Activated T-cell treated with anti-CD3 and anti-CD28 coated beads for 4 hours (primary cell): Measurements from ENCODE around the gene ZNF691.
"Not testable (repeated sequence)": the region's sequence is repeated elsewhere in the genome, so short reads cannot be mapped to it uniquely, and the experiment has no call there.

Experiments used
- DNase-seq: peaks from one replicate; pipeline ENCODE4 v3.0.0-alpha.2; 2020

ZNF691 gene

GRCh38 chr1:42846257-42847110 lies at the start of gene ZNF691:
ZNF691 (plus strand) TSS chr1:42846613; CDS start chr1:42849659, 3,046 bp downstream.
- DNase-seq, result peak; percentile 76

- no peak for DNase-seq
Measured at GRCh38 chr1:42797414-42797813, 49.0 kb upstream of the ZNF691 start.

DNA sequence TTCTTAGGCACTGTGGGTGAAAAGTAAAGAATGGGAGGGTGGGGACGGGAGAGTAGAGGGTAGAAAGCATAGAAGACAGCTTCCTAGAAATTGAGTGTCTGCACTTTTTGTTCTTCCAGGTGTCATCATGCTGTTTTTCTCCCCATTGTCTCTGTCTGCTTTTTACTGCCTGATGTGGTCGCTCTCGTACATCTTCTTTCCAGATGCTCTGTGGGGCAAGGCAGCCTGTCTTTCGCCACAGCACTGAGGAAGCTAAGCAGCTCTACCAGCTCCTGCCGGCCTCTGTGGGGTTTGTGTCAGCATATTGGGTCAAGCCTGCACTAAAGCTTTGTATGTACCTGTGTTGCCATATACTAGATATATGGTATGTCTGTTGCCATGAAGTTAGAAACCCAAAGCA lies 48.4 kb upstream of the ZNF691 start:
- no peak for DNase-seq

DNA sequence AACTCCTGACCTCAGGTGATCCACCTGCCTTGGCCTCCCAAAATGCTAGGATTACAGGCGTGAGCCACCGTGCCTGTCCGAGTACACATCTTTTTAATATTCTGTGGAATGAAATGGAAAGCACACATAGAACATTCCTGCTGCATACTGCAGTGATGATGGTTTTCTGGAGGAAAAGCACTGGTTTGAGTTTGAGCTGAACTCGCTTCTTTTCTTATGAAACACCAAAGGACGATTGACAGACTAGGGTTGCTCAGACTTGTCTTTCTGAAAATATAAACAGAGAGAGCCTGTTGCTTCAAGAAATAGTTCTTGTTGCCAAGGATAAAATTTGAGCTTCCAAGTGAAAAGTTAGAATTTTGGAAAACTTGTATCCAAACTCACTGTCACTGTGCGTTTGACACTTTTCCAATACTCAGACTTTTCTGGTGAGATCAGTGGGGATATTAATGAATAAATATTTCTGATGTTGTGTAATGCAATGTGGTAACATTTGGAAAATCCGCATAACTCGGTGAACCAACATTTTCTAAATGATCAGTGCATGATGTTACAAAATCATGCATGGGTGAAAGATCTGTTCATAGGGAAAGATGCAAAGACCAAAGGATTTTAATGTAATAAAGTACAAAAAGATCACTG lies 44.5 kb upstream of the ZNF691 start:
- DNase-seq, result no peak

GRCh38 chr1:42806171-42806570 lies 40.2 kb upstream of the ZNF691 start:
- DNase-seq, result no peak

DNA sequence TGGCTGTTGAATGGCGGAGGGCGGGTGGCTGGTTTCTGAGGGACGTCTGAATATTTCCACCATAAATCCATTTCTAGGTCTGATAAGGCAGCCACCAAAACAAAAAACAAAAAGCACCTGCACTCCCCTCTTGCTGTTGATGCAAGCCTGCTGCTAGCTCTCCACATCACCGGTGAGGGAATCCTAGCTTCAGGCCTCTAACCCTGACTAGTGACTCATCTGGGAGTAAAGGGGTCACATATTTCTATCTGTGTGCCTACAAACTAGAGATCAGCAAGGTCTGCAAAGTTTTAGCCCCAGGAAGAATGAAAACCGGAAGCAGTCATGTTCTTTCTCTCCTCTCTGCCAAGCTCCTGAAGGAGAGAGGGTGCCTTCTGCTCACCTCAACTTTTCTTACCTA lies 39.8 kb upstream of the ZNF691 start:
- DNase-seq, result no peak

- DNase-seq, result no peak
Measured at GRCh38 chr1:42807056-42807668, 39.3 kb upstream of the ZNF691 start.

GRCh38 chr1:42814815-42815214 lies 31.6 kb upstream of the ZNF691 start:
- DNase-seq, result not testable (repeated sequence)

GRCh38 chr1:42815941-42816584 lies 30.4 kb upstream of the ZNF691 start:
- DNase-seq, result no peak

- peak; percentile 96 for DNase-seq
Measured at GRCh38 chr1:42816585-42817439, 29.6 kb upstream of the ZNF691 start, which contains the start of the genes ERMAP and SVBP. ERMAP (plus strand) TSS chr1:42817122; CDS start chr1:42830449, 13,327 bp downstream. SVBP (minus strand) TSS chr1:42817397; CDS start chr1:42816544, 853 bp downstream.

DNA sequence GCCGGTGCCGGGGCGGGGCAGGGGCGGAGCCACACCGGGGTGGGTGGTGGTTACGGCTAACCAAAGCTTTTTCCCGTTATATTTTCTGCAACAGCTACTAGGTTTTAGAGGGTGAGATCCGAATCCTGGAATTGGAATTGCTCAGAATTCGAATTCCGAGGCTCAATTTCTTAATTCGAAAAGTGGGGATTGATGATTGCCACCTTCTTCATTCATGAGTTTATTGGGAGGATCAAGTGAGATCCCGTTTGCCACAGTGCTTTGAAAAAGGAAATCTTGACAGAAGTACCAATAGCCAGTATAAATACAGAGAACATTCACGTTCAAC lies 29.0 kb upstream of the ZNF691 start:
- no peak for DNase-seq

- DNase-seq, result no peak
Measured at GRCh38 chr1:42817976-42818375, 28.4 kb upstream of the ZNF691 start.

DNA sequence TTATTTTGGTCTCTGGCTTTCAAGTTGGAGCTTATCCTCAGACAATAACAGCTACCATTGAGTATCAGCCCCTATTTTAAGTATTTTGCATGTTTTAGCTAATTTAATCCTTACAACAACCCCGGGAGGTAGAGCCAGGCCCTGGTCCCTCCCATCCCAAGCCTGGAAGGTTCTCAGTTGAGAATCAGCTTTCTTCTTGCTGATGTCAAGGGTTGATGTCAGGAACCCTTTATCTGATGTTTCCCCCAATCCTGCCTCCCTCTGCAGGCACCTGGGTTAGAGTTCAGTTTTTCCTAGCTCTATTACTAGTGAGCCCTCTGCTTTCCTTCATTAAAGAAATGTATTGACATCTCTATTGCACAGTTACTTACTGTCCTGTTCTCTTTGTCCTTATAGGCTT lies 25.6 kb upstream of the ZNF691 start:
- no peak for DNase-seq

DNA sequence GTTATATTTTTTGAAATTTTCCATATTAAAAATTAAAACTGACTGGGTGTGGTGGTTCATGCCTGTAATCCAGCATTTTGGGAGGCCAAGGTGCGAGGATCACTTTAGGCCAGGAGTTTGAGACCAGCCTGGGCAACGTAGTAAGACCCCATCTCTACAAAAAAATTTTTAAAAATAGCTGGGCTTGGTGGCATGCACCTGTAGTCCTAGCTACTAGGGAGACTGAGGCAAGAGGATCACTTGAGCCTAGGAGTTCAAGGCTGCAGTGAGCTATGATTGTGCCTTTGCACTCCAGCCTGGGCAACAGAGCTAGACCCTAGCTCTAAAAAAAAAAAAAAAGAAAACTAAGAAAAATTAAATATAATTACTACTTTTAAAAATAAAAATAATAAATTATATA lies 24.7 kb upstream of the ZNF691 start:
- DNase-seq, result no peak

GRCh38 chr1:42822800-42823392 lies 23.5 kb upstream of the ZNF691 start:
- DNase-seq, result no peak

DNA sequence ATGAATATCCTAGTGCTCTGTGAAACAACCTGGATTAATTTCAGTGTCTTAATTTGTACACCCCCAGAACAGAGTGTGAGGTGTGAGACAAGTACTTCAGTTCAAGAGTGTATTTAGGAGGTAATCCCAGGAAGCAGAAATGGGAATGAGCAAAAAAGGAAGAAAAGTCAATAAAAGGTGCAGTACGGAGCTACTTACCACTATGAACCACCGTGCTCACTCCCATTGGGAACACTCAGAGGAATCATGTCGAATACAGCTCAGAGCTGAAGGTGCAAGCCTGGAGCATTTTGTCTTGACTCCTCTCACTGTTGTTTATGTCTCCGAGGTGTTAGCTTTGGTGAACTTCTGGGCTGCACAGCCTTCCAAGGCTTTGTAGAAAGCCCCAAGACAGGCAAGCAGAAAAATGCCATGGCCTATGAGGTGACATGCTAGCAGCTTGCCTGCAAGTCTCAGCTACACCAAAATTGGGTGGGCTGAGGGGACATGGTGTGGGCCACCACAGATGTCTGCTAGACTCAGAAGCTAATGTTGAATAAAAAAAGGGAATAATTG lies 21.9 kb upstream of the ZNF691 start:
- no peak for DNase-seq

DNA sequence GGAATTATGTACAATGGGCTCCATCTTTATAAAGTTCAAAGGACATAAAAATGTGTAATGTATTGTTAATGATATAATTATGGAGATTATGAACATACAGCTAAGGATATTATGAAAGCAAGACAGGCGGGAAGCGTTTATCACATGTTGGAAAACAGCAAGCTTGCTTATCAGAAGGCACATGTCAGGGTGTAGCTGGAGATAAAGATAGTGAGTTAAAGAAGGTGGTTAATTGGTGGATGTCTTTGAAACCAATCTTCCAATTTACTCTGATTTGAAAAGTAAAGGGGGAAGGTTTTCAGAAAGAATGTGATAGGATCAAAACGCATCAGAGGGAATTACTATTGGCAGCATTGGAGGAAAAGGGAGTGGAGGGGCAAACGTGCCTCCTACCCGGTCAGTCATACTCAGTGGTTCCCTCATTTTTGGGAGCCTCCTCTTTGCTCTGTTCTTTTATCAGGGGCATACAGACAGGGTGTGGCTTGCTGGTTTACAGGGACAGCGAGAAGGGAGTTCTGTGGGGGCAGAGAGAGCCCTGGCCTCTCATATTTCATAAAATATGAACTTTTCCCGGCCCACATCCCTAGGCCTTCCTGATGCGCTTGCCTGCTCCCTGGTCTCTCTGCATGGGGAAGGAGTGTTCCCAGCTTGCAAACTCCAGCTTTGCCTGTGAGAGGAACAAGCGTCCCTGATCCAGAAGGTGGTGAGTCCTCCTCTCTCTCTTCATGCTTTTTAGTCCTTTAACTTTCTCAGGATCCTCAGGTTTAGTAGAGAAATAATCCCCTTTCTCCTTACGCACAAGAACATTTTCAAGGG lies 21.2 kb upstream of the ZNF691 start:
- no peak for DNase-seq

DNA sequence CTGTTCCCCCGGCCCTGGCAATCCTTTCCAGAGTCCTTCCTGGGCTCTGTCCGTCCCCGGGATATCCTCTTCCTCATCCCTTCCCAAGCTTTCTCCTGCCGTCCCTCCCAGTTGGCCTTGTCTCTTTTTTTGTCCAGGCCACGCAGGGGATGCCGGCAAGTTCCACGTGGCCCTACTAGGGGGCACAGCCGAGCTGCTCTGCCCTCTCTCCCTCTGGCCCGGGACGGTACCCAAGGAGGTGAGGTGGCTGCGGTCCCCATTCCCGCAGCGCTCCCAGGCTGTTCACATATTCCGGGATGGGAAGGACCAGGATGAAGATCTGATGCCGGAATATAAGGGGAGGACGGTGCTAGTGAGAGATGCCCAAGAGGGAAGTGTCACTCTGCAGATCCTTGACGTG lies 15.8 kb upstream of the ZNF691 start:
- no peak for DNase-seq

DNA sequence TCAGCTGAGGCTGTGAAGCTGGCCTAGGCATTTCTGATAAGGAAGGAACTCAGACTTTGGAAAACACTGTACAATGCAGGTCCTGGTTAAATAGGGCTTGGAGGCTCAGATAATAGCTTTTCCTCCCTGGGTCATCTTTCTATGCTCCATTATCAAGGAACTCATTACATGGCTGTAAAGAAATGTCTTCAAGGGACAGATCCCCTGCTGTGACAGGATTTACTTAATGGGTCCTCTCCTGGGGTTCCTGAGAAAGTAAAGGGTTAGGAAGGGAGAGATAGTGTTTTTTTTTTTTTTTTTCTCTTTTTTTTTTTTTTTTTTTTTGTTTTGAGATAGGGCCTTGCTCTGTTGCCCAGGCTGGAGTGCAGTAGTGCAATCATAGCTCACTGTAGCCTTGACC lies 15.1 kb upstream of the ZNF691 start:
- no peak for DNase-seq

DNA sequence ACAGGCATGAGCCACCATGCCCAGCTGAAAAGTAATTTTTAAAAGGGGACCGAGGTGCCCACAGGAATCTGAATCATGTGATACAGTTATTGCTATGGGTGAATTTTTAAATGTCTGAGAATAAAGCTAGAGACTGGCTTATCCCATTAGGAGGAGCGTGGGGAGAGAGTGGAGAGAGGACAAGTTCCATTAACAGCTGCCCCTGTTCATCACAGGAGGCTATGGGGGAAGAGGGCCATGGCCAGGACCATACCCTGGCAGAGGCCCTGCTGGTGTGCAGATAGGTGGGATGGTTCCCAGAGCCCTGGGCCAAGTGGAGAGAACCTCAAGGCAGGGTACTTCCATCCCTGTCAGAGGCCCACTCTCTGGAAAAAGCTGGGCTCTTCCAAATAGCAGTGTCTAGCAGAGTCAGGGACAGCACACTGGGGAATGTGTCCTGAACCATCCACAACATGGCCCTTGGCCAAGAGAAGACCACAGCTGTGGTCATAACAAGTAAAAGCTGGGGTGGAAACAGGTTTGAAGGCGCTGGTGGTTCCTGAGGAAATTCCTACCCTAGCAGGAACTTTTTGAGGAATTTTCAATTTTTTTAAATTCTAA lies 13.7 kb upstream of the ZNF691 start:
- no peak for DNase-seq
